T1000 (cell line): Measurements from ENCODE around the gene OR4N2.
"Not testable (repeated sequence)": the region's sequence is repeated elsewhere in the genome, so short reads cannot be mapped to it uniquely, and the experiment has no call there.

ENCODE experiments used
- DNase-seq: peaks from one replicate; lab custom pipeline; 2025; ENCODE audit warnings: mixed read lengths; lab: John Stamatoyannopoulos, UW

Gene OR4N2

GRCh38 chr14:19834203-19834848 is 30.8 kb downstream of the OR4N2 start:
- DNase-seq, result not testable (repeated sequence)

DNA sequence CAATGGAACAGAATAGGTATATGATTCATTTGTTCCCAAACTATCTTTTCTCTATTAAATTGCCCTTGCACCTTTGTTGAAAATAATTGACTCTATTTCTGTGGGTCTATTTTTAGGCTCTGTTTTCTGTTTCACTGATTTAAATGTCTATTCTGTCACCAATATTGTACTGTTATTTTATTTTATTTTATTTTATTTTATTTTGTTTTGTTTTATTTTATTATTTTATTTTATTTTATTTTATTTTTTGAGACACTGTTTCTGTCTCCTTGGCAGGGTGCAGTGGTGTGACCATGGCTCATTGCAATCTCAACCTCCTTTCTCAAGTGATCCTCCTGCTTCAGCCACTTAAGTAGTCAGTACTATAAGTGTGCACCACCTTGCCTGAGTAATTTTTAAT is 34.9 kb downstream of the OR4N2 start:
- no peak for DNase-seq

DNA sequence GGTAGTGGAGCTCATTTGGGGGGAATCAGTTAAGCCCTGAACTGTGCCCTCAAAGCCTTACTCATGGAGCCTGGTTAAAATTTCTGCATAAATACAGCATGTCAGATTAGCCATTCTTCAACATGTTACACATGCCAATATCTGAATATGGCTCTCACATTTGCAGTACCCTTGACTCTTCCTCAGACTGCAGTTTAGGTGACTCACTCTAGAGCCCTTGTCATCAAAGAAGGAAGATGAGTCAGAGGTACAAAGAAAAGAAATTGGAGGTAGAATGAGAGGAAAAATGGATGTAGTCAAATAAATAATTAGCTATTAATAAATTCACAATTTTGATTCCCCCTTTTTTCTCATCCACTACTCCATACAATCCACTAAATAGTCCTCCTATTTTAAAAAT is 47.8 kb downstream of the OR4N2 start:
- no peak for DNase-seq

- DNase-seq, result not testable (repeated sequence)
These were observed 62.6 kb downstream of the OR4N2 start for GRCh38 chr14:19866061-19866669.

GRCh38 chr14:19873178-19873577 is 69.6 kb downstream of the OR4N2 start:
- DNase-seq, result no peak

- DNase-seq, result no peak
These were observed 71.3 kb downstream of the OR4N2 start, which contains the start of gene OR4K2 for GRCh38 chr14:19874842-19875241. OR4K2 (plus strand) TSS chr14:19875142; CDS start chr14:19876268, 1,126 bp downstream.

DNA sequence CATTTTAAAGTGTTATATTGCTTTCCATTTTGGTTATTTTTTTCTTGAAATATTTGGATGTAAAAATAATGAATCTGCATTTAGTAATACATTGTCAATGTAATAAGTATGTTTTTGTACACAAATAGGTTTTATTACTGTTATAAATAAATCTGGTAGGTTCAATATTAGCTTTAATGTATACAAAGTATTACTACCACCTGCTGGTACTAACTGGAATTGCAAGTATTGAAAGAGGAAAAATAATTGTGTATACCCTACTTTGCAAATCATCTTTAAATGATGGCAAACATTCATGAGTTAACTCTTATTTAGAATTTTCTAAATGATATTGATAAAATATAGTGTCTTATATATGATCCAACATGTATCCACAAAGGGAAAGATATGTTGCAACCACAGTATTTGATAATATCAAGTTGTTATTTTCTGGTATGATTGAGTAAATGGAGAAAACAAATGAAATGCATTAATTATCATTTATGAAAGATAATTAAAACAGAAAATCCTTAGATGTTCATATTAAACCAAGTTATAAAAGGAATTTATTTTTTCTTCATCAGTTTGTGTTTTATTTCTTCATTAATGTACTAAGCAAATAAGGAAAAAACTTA is 74.6 kb downstream of the OR4N2 start:
- DNase-seq, result no peak
